HEK293 (cell line): ENCODE data around the gene PADI2.

ENCODE experiments used
- CTCF ChIP-seq: fragments of 450-650 bp; formaldehyde crosslinking; IDR thresholded peaks from 2 replicates; pipeline ENCODE4 v1.5.1; 2016; ENCODE audit warnings: missing biosample characterization, missing genetic modification characterization
- ZNF155 ChIP-seq: fragments of 450-650 bp; formaldehyde crosslinking; IDR thresholded peaks from 2 replicates; pipeline ENCODE4 v1.5.1; 2016; ENCODE audit warnings: missing biosample characterization, missing genetic modification characterization
- ZNF768 ChIP-seq: fragments of 450-650 bp; formaldehyde crosslinking; IDR thresholded peaks from 2 replicates; pipeline ENCODE4 v1.5.1; 2018; ENCODE audit warnings: missing biosample characterization, mild to moderate bottlenecking, missing genetic modification characterization

DNA sequence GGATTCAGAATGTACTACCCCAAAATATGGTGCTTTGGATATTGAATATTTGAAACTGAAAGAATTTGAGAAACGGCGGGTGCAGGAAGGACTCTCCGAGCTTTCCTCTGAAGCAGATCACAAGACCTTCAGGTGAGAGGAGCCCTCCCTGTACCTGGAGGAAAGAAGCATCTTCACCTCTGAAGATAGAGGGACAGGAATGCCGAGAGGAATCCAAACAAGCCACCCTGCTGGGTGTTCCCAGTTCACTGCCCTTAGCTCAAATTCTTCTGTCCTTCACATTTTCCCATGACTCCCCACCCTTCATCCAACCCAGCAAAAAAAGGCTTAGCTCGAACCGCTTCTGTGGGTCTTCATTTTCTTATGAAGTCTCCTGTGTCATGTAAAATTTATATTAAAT is 18.2 kb upstream of the PADI2 start:
- TF ChIP-seq CTCF (tag by site-specific recombination) (no peak), ZNF155 (tag by site-specific recombination) (no peak), ZNF768 (no peak)
